ENCODE results near the gene AIG1.

The AIG1 gene

GRCh38 chr6:143370812-143371370, 310.2 kb downstream of the AIG1 start:
- no peak for DNase-seq (ENCODE audit: low read depth)

GRCh38 chr6:143372199-143372882, 311.7 kb downstream of the AIG1 start:
- no peak for DNase-seq (ENCODE audit: low read depth)

- DNase-seq (ENCODE audit: low read depth): no peak
Observed at GRCh38 chr6:143374014-143374413, 313.3 kb downstream of the AIG1 start.

- DNase-seq (ENCODE audit: low read depth): no peak
Observed at GRCh38 chr6:143375022-143375585, 314.4 kb downstream of the AIG1 start.

GRCh38 chr6:143376375-143376774, 315.7 kb downstream of the AIG1 start:
- DNase-seq (ENCODE audit: low read depth): no peak

- DNase-seq (ENCODE audit: low read depth): no peak
Observed at GRCh38 chr6:143376861-143377260, 316.2 kb downstream of the AIG1 start.

GRCh38 chr6:143385636-143386035, 324.9 kb downstream of the AIG1 start:
- DNase-seq (ENCODE audit: low read depth): no peak

- no peak for DNase-seq (ENCODE audit: low read depth)
Observed at GRCh38 chr6:143390278-143390677, 329.6 kb downstream of the AIG1 start.
